HG03457 (cell line): ENCODE data around the gene PDGFRB.

Source experiments
- ATAC-seq: cut with Tn5 transposase; IDR thresholded peaks from one replicate; pipeline ENCODE4 v1.9.1; 2021; ENCODE audit warnings: moderate number of reproducible peaks; ENCODE audit not compliant: unreplicated experiment

Gene PDGFRB

DNA sequence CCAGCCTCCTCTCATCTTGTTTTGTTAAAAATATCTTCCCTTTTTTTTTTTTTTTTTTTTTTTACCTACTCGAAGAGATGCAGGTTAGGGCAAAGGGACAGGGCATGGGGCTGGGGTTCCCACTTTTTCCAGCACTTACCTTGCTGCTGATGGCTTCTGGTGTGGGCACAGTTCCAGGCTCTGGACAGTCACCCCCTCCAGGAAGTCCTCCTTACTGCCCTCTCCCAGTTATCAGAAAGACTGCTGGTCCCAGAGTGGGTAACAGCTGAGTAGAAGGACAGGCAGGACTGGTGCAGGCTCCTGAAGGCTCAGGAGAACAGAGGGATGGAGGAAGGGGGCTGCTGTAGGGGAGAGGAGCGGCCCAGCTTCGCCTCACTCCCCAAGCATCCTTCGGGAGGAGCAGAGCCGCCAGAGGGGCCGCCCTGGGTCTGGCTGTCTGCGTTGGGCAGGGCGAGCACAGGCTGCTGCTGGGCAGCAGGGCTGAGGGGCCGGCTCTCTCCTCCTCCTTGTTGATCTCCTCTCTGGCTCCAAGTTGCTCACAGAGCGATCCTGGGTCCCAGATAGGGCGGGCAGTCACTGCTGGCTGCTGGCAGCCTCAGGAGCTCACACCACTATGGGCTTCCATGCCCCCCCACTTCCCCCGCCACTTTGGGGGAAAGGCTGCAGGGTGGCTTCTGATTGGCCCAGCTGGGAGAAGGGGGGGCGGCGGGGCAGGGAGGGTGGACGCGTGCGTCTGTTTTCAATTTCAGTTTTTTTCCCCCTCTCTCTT, at the start of gene PDGFRB:
TSS of gene PDGFRB (minus strand) at position 588 of the 769 bp plus-strand sequence. CDS start 18,798 bp downstream, outside the sequence.
- no peak for ATAC-seq

DNA sequence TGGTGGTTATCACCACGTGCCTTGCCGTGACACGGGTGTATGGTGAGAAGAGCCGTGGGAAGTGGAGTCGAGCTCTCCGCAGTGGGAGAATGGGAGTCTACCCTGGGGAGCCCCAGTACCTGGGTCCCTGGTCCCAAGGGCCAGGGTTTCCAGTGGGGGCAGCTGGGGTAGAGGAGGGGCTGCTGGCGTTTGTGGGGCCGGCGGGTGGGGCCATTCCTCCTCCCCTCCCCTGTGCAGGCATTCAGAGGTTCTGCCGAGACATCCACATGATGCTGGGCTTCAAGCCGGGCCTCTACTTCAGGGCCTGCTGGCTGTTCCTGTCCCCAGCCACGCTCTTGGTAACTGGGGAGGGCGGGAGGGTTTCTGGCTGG, 48.9 kb upstream of the PDGFRB start:
- ATAC-seq: no peak

DNA sequence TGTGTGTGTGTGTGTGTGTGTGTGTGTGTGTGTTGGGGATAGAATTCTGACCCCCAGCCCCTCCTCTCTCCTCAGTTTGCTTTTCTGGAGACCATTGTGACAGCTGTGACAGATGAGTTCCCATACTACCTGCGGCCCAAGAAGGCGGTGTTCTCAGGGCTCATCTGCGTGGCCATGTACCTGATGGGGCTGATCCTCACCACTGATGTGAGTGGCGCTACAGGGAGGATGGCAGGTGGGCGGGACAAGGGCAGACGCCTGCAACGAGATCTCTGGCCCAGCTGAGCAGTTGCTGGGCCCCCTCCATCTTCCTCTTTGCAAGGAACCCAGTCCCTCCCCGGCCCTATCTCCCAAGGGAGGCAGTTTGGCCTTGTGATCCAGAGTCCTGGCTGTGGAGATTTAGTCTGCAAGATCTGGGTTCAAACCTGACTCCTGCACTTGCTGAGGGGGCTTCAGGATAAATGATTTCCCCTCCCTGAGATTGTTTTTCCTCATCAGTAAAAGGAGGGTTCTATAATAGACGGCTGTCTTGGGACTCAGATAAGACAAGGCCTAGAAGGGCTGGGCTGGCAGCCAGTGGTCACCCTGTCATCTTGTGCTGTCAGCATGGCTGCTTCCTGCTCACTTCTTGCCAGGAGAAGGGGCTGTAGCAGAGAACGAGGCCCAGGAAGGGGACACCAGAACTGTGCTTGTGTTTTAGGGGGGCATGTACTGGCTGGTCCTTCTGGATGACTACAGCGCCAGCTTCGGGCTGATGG, 48.4 kb upstream of the PDGFRB start:
- no peak for ATAC-seq

DNA sequence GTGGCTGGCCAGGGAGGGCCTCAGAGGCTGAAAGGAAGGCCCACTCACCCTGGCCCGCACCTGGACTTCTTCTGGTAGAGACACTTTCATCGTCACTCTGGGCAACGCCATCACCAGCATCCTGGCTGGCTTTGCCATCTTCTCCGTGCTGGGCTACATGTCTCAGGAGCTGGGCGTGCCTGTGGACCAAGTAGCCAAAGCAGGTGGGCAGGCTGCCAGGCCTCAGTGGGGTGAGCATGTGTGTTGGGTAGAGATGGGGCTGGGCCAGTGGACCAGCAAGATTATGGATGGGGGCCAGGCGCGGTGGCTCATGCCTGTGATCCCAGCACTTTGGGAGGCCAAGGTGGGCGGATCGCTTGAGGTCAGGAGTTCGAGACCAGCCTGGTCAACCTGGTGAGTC, 46.9 kb upstream of the PDGFRB start:
- ATAC-seq: no peak

DNA sequence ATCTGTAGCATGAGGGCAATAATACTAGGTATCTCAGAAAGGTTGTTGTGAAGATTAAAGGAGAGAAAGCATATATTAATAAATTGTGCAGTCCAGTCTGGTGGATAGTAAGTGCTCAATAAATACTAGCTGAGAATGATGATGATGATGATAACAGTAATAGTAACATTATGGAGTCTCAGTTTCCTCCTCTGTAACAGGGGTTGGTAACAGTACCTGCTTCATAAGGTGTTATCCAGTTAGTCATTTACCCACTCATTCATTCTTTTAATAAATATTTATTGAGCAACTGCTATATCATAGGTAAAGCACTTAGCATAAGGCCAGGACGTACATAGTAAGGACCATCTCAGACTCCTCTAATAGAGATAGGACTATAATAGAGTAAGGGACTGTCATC, 41.8 kb upstream of the PDGFRB start:
- ATAC-seq: no peak

DNA sequence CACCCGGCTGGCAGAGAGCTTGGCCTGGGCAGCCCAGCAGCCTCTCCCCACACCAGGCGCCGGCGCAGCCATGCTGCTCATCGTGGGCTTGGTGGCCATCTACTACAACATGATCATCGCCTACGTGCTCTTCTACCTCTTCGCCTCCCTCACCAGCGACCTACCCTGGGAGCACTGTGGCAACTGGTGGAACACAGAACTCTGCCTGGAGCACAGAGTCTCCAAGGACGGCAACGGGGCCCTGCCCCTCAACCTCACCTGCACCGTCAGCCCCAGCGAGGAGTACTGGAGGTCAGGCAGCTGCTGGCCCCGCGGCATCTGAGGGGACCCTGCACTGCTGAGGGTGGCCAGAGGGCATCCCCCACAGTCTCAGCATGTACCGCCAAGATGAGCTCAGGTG, 41.3 kb upstream of the PDGFRB start:
- ATAC-seq: no peak

DNA sequence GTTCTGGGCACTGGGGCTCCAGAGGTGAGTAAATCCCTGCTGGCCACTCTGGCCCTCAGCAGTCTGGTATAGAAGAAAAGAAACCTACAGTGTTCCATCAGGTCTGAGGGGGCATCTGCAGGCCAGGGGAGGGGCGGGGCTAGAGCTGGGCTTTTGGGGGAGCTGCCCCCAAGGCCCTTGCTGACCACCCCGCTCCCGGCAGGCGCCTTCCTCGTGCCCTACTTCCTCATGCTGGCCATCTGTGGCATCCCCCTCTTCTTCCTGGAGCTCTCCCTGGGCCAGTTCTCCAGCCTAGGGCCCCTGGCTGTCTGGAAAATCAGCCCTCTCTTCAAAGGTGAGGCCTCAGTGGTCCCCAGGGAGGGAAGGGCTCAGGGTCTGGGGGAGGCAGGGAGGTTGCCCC, 40.9 kb upstream of the PDGFRB start:
- ATAC-seq: no peak

DNA sequence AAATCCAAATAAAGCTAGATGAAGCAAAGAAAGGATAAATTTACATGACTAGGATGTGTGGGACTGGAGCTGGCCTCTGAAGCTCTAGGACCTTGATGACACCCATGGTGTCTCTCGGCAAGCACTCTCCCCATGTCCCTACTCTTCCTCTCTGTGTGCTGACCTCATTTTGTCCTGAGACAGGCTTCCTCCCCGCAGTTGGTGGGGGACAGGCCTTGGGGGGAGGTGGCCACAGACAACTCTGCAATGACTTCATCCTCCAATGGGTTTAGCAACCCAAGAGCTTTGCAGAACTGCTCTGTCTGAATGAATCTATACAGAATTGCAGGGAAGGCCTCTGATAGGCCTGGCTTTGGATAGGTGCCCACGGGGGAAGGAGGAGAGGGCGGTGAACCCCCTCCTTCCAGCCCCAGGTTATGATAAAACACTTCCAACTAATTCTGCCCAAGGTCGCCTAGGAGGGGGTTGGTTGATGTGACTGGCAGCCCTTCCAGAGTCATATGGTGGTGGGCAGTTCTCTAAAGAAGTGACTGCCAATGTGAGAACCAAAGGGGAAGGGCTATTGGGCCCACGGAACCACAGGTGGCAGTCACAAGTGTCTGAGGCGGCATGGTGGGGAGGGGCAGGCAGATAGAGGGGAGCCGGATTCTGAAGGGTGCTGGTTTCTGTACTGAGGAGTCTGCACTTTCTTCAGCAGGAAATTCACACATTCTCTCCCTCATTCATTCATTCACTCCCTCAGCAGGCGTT, 40.3 kb upstream of the PDGFRB start:
- no peak for ATAC-seq

DNA sequence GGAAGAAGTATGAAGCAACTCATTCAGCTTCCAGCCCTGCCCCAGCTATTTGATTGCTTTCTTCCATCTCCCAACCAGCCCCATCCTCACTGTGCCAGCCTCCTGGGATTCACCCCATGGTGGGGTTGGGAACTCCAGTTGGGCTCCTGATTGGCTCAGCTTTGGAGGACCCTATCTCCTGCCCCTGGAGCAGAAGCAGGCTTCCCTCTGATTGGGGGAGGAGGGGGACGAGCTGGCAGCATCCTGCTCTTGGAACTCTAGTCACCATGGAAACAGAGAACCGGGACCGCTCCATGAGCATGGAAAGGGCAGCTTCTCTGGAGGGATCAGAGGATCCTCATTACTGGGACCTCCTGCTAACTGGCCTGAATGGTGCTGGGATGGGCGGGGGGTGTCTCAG, 36.8 kb upstream of the PDGFRB start:
- no peak for ATAC-seq

DNA sequence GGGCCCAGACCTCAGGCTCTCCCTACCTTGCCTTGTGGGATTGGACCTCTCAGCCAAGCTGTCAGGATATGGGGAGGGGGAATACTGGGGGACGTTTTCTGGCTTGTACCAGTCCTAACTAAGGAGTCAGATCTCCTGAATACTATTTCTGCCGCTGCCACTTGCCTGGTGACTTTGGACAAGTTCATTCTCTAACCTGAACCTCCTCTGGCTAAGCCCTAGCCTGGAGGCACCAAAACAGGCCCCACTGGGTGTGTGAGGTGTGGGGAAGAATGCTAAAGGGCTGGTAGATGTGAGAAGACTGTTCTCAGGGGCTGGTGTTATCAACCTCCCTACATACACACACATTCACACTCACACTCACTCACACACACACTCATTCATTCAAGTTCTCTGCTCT, 35.3 kb upstream of the PDGFRB start:
- no peak for ATAC-seq

DNA sequence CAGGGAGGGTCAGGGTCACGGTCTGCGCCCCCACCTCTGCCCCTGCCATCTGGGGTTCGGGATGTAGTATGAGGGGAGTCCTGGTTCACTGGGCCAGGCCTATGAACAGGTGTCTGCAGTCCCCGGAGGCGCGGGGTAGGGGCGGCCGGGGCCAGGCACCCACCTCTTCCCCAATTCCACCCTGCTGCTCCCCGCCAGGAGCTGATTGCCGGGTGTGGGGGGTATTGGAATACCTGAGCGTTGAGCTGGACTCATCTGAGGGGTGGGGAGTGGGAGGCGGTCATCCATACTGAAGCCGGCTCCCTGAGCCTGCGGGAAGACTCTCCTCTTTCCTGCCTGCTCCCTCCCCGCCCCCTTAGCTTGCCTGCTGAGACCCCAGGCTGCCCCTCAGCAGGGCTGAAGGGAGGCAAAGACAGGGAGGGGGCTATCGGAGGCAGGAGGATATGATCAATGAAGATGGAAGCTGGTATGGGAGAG, 34.9 kb upstream of the PDGFRB start:
- ATAC-seq: no peak

DNA sequence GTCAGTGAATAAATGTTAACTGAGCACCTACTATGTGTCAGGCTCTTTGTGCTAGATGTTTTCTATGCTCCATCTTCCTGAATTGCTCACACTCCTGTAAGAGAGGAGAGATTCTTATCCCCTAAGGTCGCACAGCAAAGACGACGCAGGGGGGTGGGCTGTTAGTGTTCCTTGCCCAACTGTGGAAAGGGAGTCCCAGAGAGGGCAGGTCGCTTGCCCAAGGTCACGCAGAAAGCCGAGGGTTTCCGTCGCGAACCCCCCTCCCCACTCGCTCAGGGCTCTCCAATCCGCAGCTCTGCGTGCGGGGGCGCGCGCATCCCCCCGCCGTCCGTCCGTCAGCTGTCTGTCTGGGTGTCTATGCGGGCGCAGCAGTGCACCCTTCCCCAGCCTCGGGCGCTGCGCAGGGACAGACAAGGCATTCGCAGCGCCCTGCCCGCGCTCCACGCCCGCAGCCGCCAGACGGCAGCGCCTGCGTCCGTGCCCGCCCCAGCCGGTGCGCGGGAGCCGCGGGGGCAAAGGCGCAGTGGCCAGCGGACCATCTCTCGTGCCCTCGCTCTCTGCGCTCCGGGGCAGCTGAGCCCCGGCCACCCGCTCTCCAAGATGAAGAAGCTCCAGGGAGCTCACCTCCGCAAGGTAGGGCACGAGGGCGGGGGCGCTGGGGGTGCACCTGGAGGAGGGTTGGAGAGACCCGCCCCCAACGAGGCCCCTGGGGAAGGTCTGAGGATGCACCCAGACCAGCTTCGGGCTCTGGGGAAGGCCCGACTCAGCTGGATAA, 34.3 kb upstream of the PDGFRB start, which contains the start of gene SLC6A7:
TSS of gene SLC6A7 (plus strand) at position 335 of the 775 bp plus-strand sequence. CDS start at position 601, 266 bp downstream.
- ATAC-seq: no peak

DNA sequence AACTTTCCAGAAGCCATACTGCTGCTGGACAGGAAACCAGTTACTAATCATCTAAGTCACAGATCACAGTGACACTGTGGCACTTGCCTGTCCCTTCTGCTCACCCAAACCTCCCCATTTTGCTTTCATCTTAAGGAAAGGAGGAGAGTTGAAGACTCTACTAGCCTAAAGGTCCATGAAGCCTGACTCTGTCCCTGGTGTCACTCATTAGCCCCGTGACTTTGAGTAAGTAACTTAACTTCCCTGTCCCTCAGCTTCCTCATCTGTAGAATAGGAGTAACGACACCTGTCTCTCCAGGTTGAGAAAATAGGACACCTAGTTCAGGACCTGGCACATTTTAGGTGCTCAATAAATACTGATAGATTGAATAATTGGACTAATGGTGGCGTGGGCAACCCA, 33.7 kb upstream of the PDGFRB start:
- no peak for ATAC-seq

DNA sequence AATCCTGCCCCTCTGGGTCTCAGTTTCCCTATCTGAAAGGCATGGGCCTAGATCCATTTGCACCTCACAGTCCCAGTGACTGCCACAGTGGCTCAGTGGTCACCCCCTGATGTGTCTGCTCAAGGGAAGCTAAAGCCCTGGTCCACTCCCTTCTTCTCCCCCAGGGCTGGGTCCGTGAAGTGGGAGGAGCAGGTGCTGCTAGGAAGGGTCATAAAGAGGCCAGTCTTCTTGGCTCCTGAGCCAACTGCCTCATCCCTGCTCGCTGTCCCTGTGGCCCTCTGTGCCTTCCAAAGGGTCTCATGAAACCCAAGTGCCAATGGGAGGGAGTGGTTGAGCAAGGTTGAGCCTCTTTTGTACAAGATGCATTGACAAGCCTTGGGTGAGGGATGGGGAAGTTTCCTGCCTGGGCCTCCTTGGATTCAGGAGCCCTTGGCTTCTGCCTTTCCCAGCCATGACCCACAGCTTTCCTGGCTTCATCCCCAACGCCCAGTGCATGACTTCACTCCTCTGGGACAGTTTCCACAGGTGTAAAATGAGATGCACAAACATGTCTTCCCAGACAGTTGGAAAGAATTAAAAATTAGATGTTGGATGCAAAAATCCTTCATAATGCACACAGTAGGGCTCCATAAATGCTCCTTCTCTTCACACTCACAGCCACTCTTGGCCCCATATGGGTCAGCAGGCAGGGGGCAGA, 32.6 kb upstream of the PDGFRB start:
- ATAC-seq: no peak

DNA sequence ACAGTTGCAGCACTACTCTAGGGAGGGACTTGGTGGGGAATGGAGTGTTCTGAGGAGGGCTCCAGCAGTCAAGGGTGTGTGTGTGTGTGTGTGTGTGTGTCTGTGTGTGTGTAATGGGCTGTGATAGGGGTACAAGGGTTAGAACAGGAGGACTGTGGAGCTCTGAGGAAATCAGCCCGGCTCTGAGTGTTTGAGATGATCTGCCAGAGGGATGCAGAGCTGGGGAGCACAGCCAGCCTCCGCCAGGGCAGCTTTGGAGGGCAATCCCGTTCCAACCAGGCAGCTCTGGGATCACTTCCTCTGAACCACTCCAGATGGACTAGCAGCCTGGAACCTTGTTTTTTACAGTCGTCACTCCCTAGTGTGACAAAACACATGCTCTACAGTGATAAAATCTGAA, 31.3 kb upstream of the PDGFRB start:
- no peak for ATAC-seq

DNA sequence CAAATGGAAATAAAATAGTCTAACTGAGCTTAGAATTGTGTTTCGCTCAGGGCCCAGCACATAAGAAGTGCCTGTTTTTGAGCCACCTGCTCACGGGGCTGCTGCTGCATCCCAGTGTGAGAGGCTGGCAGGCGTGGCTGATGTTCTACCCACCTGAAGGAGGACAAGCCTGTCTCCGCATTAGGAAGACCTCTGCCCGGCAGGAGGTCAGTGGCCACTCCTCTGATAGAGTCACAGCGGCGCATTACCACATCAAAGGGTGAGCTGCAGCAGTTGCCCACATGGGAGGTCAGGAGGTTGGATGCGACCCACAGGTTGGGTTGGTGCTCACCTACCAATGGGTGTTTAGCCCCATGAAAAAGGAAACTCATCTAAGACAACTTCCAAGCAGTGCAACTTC, 30.5 kb upstream of the PDGFRB start:
- ATAC-seq: no peak

DNA sequence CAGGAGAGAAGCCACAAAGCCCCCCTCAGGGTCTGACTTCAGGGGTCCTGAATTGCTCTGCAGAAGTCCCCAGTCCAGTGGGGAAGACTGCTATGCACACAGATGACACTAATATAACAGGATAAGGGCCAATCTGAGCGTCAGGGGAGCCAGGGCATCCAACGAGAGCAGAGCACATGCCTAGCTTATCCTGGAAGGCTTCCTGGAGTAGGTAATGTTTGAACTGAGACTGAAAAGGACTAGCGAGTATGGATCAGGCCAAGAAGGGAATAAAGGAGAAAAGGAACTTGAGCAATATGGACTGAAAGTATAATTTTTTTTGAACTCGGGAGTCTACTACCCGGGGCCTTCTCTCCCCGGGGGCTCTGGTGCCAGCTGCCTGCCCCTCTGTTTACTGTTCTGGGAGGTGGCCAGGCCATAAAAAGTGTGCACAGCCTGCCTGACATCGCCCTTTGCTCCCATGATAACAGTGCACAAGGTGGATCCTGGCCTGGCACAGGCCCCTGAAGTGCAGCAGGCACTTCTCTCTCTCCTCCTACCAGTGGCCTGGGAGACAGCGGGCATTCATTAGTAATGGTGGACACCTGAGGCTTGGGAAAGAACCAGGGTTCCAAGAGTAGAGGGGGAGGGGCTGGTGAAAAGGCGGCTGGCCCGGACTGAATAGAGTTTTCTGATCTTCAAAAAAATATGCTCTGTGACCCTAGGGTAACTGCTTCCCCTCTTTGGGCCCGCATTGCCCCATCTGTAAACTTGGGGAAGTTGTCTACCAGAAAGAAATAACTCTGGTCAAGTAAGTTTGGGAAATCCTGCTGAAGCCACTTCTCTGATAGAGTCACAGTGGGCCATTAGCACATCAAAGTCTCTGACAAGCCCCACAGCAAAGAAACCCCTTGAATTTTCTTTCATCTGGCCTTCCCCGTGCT, 29.6 kb upstream of the PDGFRB start:
- ATAC-seq: no peak

DNA sequence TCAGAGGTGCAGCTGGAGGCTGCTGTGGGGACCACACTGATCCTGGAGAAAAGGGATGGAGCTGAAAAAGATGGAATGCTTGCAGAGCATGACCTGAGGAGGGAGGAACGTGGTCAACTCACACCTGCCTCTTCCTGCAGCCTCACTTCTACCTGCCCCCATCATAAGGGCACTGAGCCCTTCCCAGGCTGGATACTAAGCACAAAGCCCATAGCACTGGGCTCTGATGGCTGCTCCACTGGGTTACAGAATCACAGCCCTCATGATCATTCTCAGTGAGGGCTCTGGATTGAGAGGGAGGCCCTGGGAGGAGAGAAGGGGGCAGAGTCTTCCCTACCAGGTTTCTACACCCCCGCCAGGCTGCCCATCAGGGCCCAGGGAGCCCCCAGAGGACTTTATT, 28.4 kb upstream of the PDGFRB start:
- ATAC-seq: no peak

DNA sequence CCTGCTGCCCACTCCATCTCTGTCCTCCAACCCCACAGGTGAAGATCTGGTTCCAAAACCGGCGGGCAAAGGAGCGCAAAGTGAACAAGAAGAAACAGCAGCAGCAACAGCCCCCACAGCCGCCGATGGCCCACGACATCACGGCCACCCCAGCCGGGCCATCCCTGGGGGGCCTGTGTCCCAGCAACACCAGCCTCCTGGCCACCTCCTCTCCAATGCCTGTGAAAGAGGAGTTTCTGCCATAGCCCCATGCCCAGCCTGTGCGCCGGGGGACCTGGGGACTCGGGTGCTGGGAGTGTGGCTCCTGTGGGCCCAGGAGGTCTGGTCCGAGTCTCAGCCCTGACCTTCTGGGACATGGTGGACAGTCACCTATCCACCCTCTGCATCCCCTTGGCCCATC, 27.8 kb upstream of the PDGFRB start:
- no peak for ATAC-seq
